Superior temporal gyrus (tissue), 1 donor: Measurements from ENCODE around the gene TXN2.
A peak's percentile ranks its signal among the peaks of the same experiment; 100 is the strongest.
"Not testable (repeated sequence)": the region's sequence is repeated elsewhere in the genome, so short reads cannot be mapped to it uniquely, and the experiment has no call there.

Experiments
- DNase-seq: peaks from one replicate; pipeline ENCODE4 v3.0.0-alpha.2; 2016; ENCODE audit errors: extremely low spot score

TXN2 gene

GRCh38 chr22:36481393-36482168 lies at the start of gene TXN2:
Gene TXN2 (minus strand): TSS chr22:36481640. CDS start chr22:36480837, 803 bp downstream.
- peak; percentile 95 for DNase-seq

DNA sequence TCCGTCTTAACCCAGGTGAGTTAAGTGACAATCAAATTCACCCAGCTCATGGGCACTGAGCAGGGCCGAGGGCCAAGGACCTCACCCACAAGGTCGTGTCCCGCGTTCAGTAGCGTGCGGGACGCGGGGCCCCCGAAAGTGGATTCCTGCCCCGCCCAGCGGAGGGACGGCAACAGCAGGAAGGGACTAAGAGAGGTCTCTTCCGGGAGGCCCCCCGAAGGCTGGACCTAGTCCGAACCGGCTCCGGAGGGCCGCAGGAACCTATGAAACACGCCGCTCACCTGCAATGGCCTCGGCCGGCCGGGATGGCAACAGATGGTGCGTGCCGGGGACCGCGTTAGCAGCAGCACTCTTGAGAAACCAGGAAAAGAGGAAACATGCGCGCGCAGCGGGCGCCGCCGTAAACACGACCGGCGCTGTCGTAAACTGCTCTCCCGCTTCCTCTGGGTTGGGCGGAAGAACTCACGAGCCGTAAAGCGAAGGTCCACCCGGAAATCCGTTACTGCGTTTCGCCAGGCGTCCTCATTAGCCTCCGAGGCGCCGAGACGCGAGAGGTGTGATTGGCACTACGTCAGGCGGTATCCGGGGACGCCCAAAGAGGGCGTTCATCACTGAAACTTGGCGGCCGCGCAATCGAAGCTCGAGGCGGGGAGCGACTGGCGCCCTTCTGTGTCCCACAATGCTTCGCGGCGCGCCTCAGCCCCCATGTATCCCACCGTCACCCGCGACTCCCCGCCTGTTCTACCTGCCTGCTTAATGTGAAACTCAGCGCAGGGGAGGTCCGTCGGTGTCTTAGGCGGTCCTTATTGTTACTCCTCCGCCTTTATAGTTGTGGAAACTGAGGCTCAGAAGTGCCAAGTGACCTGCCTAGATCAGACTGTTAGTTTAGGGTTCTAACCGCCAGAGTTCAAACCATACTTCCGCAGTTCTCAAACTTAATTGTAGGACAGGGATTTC lies 47.6 kb upstream of the TXN2 start, which contains the start of gene EIF3D:
Gene EIF3D, minus strand, starts transcription at position 372 of the 957 bp plus-strand sequence. CDS start 3,045 bp downstream, outside the sequence.
- DNase-seq, result peak; percentile 99

DNA sequence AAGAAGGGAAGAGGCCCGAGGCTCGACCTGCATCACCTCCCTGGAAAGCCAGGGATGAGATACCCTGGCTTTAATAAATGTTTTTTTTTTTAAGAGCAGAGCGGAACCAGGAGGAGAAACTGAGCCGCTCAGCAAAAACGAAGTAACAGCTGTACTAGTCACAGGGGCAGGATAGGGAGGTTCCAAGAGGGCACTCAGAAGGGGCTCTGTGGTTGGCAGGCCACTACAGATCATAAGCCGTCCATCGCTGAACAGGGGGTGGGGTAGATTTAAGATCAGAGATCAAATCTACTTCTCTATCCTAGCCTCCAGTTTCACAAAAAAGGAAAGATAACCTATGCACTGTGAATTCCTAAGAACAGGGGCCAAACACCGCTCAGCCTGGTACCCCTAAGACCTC lies 46.9 kb upstream of the TXN2 start:
- DNase-seq, result no peak

- DNase-seq, result no peak
These were observed 41.2 kb upstream of the TXN2 start for GRCh38 chr22:36522662-36523061.

DNA sequence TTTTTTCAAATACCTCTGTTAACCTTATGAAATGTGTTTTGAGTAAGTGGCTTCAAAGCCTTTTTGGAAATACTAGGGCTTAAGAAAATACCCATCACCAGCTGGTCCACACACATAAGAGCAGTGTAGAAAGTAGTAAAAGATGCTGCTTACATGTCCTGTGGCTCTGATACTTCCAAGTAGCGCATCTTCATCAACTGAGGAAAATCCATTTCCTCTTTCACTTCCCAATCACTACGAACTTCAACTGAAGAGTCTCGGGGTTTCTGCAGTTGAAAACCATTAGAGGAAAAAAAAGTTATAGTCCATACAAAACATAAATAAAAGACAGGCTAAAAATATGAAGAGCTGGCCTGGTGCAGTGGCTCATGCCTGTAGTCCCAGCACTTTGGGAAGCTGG lies 39.0 kb upstream of the TXN2 start:
- DNase-seq, result no peak

DNA sequence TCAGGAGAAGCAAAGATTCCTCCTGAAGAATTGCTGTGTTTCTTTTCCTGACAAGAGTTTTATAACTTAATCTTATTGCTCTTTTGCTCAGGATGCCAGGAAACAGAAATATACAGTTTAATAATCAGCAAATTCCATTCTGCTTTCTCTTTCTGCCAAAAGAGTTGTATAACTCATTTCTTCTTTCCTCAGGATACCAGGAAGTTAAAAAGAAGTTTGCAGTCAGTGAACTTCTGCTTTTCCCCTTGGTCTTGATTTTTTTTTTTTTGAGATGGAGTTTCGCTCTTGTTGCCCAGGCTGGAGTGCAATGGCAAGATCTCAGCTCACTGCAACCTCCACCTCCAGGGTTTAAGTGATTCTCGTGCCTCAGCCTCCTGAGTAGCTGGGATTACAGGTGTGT lies 38.5 kb upstream of the TXN2 start:
- not testable (repeated sequence) for DNase-seq

- DNase-seq, result no peak
These were observed 33.3 kb upstream of the TXN2 start for GRCh38 chr22:36514766-36515165.

- DNase-seq, result no peak
These were observed 31.6 kb upstream of the TXN2 start for GRCh38 chr22:36512991-36513390.

DNA sequence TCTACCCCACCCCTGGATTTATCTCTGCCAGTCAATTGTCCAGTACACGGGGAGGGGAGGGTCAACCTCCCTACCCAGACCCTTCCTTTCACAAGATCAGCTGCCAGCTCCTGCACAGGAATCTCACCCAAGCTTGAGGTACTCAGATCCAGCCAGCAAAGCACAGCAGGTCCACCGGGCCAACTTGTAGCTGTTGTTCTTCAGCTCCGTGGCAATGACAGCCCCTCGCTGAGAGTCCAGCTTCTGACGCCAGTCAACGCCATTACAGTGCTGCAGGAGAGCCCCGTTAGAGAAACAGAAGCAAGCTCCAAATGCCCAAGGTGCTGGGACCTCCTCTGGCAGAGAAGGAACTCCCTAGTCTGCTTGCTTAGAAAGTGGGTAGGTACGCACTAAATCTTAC lies 30.9 kb upstream of the TXN2 start:
- no peak for DNase-seq

DNA sequence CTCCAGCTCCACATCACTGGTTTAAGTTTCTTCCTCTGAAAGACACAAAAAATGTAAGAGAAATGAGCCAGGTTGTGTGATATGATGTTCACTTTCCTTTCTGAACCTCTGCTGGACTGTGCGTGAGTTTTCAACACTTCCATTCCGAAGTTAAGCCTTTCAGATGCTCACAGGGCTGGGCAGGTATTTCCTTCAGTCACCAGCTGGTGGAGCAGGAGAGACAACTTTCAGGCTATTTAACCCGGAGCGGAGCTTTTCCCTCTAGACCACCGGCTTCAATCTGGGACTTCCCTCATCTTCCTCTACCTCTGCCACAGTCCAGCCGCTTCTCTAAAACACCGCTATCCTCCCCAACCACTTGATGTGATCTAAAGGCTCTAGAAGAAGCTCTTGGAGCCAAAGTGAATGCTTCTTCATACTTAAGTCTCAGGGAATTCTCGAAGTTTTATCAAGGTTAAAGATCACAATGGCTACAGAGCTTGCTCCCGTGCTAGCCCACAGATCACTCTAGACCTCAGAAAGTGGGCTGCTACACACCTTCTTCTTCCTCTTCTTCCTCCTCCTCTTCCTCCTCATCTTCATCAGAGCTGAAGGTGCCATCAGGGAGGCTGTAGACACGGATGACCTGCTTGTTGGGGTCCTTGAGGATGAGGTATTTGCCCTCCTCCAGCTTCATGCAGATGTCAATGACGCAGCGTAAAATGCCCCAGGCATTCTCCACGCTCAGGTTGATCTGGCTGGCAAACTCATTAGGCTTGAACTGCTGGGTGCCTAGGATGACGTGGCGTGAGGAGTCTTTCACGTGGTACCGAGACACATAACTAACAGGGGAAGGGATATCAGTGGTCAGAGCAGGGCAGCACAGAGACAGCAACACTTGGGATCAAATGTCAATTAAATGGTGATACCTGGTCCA lies 29.8 kb upstream of the TXN2 start:
- DNase-seq, result peak; percentile 66

GRCh38 chr22:36510384-36510783 lies 28.9 kb upstream of the TXN2 start:
- no peak for DNase-seq

GRCh38 chr22:36507518-36508010 lies 26.1 kb upstream of the TXN2 start:
- no peak for DNase-seq

DNA sequence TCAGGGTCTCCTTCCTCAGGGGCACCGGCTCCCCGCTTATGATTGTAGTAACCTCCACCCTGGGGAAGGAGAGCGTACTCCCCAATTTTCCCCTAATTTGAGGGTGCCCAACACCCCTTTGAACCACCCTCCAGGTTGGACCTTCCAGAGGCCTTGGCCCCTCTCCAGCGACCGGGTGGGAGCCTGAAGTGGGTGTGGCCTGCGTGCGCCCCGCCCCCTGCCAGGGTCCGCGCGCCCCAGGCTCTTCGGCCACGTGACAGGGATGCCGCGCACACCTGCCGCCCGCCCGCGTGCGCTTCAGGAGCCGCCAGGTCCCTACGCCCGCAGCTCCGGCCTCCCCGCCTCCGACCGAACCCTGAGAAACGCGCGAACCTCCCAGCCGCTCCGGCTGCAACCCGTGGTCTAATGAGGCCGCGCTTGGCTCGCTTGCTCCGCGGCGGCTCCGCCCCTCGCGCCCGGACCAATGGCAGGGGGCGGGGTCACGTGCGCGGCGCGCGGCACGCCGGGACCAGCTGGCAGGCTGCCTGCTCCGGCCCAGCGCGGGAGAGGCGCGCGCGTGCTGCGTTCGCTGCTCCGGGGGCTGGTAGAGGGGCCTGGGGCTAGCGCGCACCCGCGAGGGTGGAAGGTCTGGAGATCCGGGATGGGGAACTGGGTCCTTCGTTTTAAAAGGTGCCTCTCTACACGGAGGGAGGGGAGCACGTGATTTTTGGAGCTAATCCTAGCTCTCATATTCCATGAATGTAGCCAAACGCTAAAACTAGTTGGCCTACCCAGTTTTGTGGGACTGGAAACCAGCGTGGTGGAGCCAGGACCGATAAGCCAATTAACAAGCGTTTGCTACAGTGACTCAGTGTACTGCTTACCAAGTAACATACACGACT lies 25.4 kb upstream of the TXN2 start, which contains the start of gene FOXRED2:
Gene FOXRED2, minus strand, starts transcription at position 404 of the 881 bp plus-strand sequence. CDS start 618 bp downstream, outside the sequence.
- peak; percentile 83 for DNase-seq

DNA sequence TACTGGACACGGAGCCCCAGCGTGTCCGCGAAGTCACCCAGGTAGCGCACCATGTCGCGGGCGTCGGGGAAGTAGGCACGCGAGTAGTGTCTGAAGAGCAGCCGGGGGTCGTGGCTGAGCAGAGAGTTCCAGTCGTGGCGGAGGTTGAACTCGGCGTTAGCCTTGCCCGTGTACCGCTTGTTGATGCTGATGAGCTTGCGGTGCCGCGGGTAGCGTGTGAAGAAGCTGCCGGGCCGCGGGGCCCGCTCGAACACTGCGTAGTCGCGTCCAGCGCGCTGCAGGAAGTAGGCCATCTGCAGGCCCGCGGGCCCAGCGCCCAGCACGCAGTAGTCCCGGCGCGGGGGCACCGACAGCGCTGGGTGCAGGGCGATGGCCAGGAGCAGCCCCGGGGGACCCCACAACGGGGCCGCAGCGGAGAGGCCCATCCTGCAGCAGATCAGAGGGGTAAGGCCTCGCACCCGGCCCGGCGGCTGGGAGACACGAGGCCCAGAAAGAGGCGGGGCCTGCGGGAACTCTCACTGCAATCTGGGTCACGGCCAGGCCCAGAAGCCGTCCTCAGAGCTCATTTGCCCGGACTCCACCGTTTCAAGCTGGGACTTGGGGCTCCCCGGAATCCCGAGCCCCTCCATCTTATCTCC lies 24.7 kb upstream of the TXN2 start:
- DNase-seq, result no peak

DNA sequence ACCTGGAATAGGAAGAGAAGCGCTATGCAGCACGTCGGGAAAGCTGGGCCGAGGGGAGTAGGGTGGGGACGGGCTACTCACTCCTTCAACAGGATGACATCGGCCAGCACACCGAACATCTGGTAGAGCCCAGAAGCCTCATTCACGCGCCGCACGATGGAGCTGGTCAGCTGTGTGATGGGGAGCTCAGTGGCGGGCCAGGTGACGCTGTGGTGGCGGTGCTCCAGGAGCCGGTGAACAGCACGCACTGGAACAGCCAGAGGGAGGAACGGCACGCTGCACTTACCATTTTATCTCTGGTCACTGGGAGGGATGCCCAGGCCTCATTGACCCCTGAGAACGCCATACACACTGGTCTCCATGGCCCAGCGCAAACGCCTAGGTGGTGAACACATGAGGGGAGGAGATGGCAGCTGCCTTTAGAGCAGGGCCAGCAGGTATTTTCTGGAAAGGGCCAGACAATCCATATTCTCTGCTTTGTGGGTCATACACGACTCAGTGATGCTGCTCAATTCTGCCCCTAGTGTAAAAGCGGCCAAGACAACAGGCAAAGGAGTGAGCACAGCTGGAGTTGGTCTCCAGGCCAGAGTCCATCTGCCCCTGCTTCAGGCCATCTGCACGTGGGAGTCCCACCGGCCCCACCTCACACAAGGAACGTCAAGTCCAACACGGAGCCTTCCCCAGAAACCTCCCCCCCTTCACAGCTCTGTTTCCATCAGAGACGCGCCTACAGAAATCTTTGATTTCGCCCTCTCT lies 16.6 kb upstream of the TXN2 start:
- no peak for DNase-seq

DNA sequence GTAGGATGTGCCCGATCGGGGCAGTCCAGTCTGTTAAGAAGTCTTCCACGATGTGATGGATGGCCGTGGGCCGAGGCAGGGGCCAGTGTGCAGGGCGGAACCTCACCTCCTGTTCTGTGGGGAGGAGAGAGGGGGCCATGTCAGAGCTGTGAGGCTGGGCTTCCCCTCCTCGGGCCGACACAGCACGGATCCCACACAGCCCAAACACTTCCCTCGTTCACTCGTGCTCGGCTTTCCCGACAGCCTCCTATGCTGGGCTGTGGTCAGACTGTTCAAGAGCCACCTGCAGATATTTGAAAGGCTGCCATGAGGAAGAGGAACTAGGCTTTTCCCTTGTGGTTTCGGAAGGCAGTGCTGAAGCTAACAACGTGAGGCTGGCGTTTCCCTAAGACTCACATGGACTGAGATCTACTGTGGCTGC lies 12.3 kb upstream of the TXN2 start:
- peak; percentile 23 for DNase-seq

DNA sequence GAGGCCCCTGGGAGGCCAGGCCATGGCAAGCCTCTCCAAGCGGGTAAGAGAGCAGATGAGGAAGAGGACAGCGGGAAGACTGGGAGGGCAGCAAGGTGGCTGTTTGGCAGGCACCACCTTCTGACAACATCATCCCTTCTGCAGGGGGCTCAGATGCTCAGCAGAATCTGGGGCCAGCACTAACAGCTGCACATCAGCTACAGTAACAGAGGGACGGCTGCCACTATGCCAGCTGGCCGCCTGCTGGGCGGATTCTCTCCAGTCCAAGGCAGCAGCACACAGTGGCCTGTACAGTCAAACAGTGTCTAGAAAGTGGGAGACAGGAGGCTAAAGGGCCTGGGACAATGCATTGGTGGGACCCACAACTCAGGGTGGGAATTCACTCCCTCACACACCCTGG lies 10.7 kb upstream of the TXN2 start:
- no peak for DNase-seq

DNA sequence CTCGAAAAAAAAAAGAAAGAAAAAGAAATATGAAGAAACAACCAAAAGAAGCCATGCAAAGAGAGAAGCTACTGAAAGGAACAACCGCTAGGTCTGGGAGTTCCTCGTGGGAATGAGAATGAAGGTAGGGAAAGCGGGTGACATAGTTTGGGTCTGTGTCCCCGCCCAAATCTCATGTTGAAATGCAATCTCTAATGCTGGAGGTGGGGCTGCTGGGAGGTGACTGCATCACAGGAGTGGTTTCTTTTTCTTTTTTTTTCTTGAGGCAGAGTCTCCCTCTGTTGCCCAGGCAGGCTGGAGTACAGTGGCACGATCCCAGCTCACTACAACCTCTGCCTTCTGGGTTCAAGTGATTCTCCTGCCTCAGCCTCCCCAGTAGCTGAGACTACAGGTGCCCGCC lies 9.7 kb upstream of the TXN2 start:
- DNase-seq, result no peak
